Uterus (tissue), 2 donors: ENCODE data around the gene PLA2G2E.

Experiments used
- CTCF ChIP-seq, 4 experiments: fragments of 200-600 bp in 2 of 4; fragments of 450-650 bp in 2 of 4; sonication (generic) in 2 of 4; IDR thresholded peaks; one replicate each; pipeline ENCODE4 v1.5.1; 2016 to 2019; ENCODE audit warnings: antibody characterized with exemption in 4 of 4, mild to moderate bottlenecking in 2 of 4, moderate library complexity in 1 of 4
- POLR2A ChIP-seq, 2 donors: fragments of 450-650 bp; IDR thresholded peaks; one replicate each; pipeline ENCODE4 v1.6.1; 2016; ENCODE audit warnings: antibody characterized with exemption in 2 of 2, mild to moderate bottlenecking in 1 of 2, moderate library complexity in 1 of 2

DNA sequence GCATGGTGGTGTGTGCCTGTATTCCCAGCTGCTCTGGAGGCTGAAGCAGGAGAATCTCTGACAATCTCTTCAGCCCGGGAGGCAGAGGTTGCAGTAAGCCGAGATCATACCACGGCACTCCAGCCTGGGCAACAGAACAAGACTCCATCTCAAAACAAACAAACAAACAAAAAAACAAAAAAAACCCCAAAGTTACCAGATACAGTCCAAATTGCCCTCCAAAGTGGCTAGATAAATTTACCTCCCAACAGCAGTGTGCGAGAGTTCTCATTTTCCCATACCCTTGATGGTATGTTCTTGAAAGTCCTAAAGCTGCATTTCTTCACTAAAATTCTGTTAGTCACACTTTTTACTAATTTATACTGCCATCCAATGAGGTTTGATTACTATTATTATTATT is 44.2 kb downstream of the PLA2G2E start:
- TF ChIP-seq CTCF (IDR thresholded peaks at IDR 0.05) (no peak), POLR2A (IDR thresholded peaks at IDR 0.05) (no peak)
